Measurements from ENCODE around the gene KLF12.

Gene KLF12

DNA sequence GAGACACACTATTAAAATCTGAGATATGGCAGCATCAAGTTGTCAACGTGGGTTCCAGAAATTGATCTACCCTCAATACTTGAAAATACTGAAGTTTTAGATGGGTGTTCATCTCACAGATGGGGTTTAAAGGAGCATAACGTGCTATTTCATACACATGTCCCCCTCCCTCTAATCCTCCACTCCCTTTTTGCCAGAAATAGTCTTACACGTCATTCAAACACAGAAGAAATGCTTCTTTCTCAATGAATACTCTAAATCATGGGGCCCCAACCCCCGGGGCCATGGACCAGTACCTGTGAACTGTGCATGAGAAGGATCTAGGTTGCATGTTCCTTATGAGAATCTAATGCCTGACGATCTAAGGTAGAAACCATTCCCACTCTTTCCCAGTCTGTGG lies 19.6 kb downstream of the KLF12 start:
- Histone ChIP-seq H3K27ac (no peak overlapping the region), H3K36me3 (no peaks in the 10 kb centered on the region), H3K27me3 (no peaks in the 10 kb centered on the region), H3K4me1 (peaks cover 0 to 66% (median 26%) of the 10 kb centered on the region in 4 donors), H3K4me3 (no peak overlapping the region), H3K9me3 (peaks cover 0 to 14% (median 9%) of the 10 kb centered on the region in 3 donors)
- no peak for DNase-seq
- TF ChIP-seq, protein P1, sequence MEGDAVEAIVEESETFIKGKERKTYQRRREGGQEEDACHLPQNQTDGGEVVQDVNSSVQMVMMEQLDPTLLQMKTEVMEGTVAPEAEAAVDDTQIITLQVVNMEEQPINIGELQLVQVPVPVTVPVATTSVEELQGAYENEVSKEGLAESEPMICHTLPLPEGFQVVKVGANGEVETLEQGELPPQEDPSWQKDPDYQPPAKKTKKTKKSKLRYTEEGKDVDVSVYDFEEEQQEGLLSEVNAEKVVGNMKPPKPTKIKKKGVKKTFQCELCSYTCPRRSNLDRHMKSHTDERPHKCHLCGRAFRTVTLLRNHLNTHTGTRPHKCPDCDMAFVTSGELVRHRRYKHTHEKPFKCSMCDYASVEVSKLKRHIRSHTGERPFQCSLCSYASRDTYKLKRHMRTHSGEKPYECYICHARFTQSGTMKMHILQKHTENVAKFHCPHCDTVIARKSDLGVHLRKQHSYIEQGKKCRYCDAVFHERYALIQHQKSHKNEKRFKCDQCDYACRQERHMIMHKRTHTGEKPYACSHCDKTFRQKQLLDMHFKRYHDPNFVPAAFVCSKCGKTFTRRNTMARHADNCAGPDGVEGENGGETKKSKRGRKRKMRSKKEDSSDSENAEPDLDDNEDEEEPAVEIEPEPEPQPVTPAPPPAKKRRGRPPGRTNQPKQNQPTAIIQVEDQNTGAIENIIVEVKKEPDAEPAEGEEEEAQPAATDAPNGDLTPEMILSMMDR (IDR thresholded peaks at IDR 0.05), result no peak
- intact Hi-C loops (cut with DNase I; ENCODE audit: low total_unique reads), result no loop called here

DNA sequence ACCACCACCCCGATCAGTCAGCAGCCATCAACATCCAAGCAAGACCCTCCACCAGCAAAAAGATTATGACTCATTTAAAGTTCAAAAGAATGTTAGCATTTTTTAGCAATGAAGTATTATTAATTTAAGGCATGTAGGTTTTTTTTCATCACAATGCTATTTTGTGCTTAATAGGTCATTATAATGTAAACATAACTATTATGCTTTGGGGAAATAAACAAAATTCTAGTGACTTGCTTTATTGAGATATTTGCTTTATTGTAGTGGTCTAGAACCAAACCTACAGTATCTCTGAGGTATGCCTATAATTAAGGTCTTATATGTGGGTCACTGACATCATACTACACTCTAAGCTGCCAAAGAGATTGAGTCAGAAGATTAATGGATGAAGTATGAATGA lies 20.0 kb downstream of the KLF12 start:
- DNase-seq, result no peak
- Histone ChIP-seq H3K36me3 (no peaks in the 10 kb centered on the region), H3K27me3 (no peaks in the 10 kb centered on the region), H3K27ac (no peak overlapping the region), H3K9me3 (peaks cover 0 to 9% (median 6%) of the 10 kb centered on the region in 3 donors), H3K4me1 (peaks cover 0 to 67% (median 28%) of the 10 kb centered on the region in 4 donors), H3K4me3 (no peak overlapping the region)
- TF ChIP-seq, protein P1 (IDR thresholded peaks at IDR 0.05), result no peak
- intact Hi-C loops (cut with DNase I; ENCODE audit: low total_unique reads), result no loop called here

DNA sequence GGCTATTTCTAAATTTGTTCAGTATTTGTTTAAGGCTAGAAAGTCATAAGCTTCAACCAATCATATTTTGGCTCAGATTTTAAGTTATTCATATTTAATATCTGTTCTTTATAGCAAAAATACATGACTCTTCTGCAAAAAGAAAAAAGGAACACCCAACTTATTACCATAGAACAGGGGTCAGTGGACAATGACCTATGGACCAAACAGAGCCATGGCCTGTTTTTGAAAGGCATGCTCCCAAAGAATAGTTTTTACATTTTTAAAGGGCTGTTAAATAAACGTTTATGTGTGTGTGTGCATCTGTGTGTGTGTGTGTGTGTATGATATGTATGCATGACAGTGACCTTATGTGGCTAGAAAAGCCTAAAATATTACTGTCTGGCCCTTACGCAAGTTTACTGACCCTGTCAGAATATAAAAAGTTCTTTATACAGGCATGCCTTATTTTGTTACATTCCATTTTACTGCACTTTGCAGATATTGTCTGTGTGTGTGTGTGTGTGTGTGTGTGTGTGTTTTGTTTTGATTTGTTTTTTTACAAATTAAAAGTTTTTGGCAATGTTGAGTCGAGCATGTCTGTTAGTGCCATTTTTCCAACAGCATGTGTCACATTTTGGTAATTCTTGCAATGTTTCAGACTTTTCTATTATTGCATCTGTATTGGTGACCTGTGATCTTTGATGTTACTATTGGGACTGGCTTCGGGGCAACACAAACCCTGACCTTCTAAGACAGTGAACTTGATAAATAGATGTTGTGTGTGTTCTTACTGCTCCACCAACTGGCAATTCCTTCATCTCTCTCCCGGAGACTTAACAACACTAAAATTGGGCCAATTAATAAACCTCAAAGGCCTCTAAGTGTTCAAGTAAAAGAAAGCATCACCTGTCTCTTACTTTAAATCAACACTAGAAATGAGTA lies 22.0 kb downstream of the KLF12 start:
- Histone ChIP-seq H3K9me3 (no peaks in the 10 kb centered on the region), H3K27me3 (no peaks in the 10 kb centered on the region), H3K4me1 (peaks cover 0 to 67% (median 28%) of the 10 kb centered on the region in 4 donors), H3K36me3 (no peaks in the 10 kb centered on the region), H3K4me3 (peak overlapping the region; percentile 7 to 22), H3K27ac (peak overlapping the region; percentile 57 to 64)
- no peak for DNase-seq
- TF ChIP-seq, protein P1 (IDR thresholded peaks at IDR 0.05), result no peak
- intact Hi-C loops (cut with DNase I; ENCODE audit: low total_unique reads), result no loop called here

DNA sequence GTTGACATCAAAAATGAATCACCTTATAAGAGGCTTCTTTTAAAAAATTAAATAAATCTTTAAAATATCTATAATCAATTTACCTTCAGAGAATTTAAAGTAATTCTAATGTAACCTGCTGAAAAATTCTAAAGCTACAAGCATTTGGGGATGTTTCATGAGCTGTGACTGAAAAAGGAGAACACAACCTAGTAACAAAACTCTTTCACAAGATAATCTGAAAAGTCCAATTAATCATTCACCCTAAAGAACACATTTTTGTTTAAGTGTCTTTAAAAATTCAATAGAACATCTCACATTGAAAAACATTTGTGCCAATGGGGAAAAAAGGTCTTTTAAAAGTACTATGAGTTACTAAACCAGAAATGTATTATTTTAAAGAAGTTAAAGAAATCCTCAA lies 22.8 kb downstream of the KLF12 start:
- no peaks in the 10 kb centered on the region for H3K9me3 ChIP-seq
- DNase-seq, result no peak
- peak overlapping the region; percentile 57 to 64 for H3K27ac ChIP-seq
- peaks cover 0 to 67% (median 28%) of the 10 kb centered on the region in 4 donors for H3K4me1 ChIP-seq
- intact Hi-C loops (cut with DNase I; ENCODE audit: low total_unique reads), result no loop called here
- H3K27me3 ChIP-seq, result no peaks in the 10 kb centered on the region
- no peak overlapping the region for H3K4me3 ChIP-seq
- TF ChIP-seq, protein P1 (IDR thresholded peaks at IDR 0.05), result no peak
- H3K36me3 ChIP-seq, result no peaks in the 10 kb centered on the region

DNA sequence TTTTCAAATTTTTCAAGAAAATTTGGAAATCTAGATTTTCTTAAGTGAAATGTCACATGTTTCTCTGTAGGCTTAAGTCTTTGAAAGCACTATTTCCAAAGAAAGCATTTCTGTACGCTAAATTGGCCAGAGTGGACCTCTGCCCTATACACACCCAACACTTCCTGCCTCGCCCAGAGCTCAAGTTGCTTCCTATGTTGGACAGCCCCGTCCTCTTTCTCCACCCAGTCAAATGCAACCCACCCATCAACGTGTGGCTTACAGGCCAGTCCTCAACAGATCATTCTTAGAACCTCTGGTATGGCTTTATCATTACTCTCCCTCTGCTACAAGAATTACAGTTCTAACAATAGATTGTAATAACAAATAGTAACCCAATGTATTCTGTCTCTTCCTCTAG lies 24.2 kb downstream of the KLF12 start:
- H3K36me3 ChIP-seq, result no peaks in the 10 kb centered on the region
- no peak overlapping the region for H3K4me3 ChIP-seq
- intact Hi-C loops (cut with DNase I; ENCODE audit: low total_unique reads), result no loop called here
- no peaks in the 10 kb centered on the region for H3K9me3 ChIP-seq
- TF ChIP-seq, protein P1 (IDR thresholded peaks at IDR 0.05), result no peak
- H3K27me3 ChIP-seq, result no peaks in the 10 kb centered on the region
- no peak for DNase-seq
- H3K4me1 ChIP-seq, result peaks cover 0 to 56% (median 28%) of the 10 kb centered on the region in 4 donors
- H3K27ac ChIP-seq, result peak overlapping the region; percentile 57 to 64

Data from tibial artery (tissue), 4 donors.